Cardiac septum (tissue), 1 donor: ENCODE data around the gene TGFA. TPM values are rescaled to one million over a fixed set of nuclear protein-coding genes. Genes with fewer than 3 reads are reported as not detected.

ENCODE experiments used
- DNase-seq: peaks from one replicate; pipeline ENCODE4 v3.0.0-alpha.2; 2020; ENCODE audit warnings: low spot score
- intact Hi-C: fragments of 100-400 bp; cut with DNase I; formaldehyde crosslinking; loops from one replicate; pipeline ENCODE4 v1.14.0; 2022
- total RNA-seq: library from RNA; stranded (reverse); fragmentation: NEBNext Ultra II Directional; extraction: Animal tissue kit (Norgen Biotek cat#: 25700); gene quantifications from one replicate; pipeline ENCODE4 v1.2.1, GENCODE V29; 2021
- donor health status: DM: no; HTN: no; CAD: no.

The TGFA gene
- total RNA-seq, 1 donor from 2014 or later, result 0.73 TPM

GRCh38 chr2:70504750-70505149, 48.9 kb downstream of the TGFA start:
- intact Hi-C loops, result no loop called here
- no peak for DNase-seq

GRCh38 chr2:70503896-70504295, 49.7 kb downstream of the TGFA start:
- intact Hi-C loops, result no loop called here
- DNase-seq, result no peak

GRCh38 chr2:70501728-70502127, 51.9 kb downstream of the TGFA start:
- intact Hi-C loops, result no loop called here

GRCh38 chr2:70501215-70501614, 52.4 kb downstream of the TGFA start:
- DNase-seq, result no peak

More at GRCh38 chr2:70501728-70502127, 51.9 kb downstream of the TGFA start:
- no peak for DNase-seq

GRCh38 chr2:70499253-70499652, 54.4 kb downstream of the TGFA start:
- DNase-seq, result no peak
- intact Hi-C loops, result no loop called here

More at GRCh38 chr2:70501215-70501614, 52.4 kb downstream of the TGFA start:
- intact Hi-C loops, result no loop called here

- no peak for DNase-seq
- intact Hi-C loops, result no loop called here
Measured at GRCh38 chr2:70498528-70498927, 55.1 kb downstream of the TGFA start.

GRCh38 chr2:70498054-70498453, 55.6 kb downstream of the TGFA start:
- no peak for DNase-seq
- intact Hi-C loops, result no loop called here

GRCh38 chr2:70496819-70497218, 56.8 kb downstream of the TGFA start:
- DNase-seq, result no peak
- intact Hi-C loops, result no loop called here

GRCh38 chr2:70494293-70494886, 59.2 kb downstream of the TGFA start:
- DNase-seq, result no peak
- intact Hi-C loops, result no loop called here

GRCh38 chr2:70490381-70490780, 63.2 kb downstream of the TGFA start:
- no peak for DNase-seq

GRCh38 chr2:70489165-70489564, 64.5 kb downstream of the TGFA start:
- DNase-seq, result no peak
- intact Hi-C loops, result no loop called here

More at GRCh38 chr2:70490381-70490780, 63.2 kb downstream of the TGFA start:
- intact Hi-C loops, result no loop called here

- DNase-seq, result no peak
- intact Hi-C loops, result no loop called here
Measured at GRCh38 chr2:70484086-70484485, 69.5 kb downstream of the TGFA start.

- intact Hi-C loops, result no loop called here
- DNase-seq, result no peak
Measured at GRCh38 chr2:70482401-70482800, 71.2 kb downstream of the TGFA start.

- intact Hi-C loops, result no loop called here
- DNase-seq, result no peak
Measured at GRCh38 chr2:70480468-70480867, 73.2 kb downstream of the TGFA start.

GRCh38 chr2:70479816-70480215, 73.8 kb downstream of the TGFA start:
- intact Hi-C loops, result no loop called here
- DNase-seq, result no peak

- intact Hi-C loops, result no loop called here
Measured at GRCh38 chr2:70477441-70477844, 76.2 kb downstream of the TGFA start.

GRCh38 chr2:70475266-70475665, 78.4 kb downstream of the TGFA start:
- DNase-seq, result no peak
- intact Hi-C loops, result no loop called here

More at GRCh38 chr2:70477441-70477844, 76.2 kb downstream of the TGFA start:
- DNase-seq, result no peak

- DNase-seq, result no peak
- intact Hi-C loops, result no loop called here
Measured at GRCh38 chr2:70474256-70474848, 79.3 kb downstream of the TGFA start.

- intact Hi-C loops, result no loop called here
- DNase-seq, result no peak
Measured at GRCh38 chr2:70473101-70473722, 80.4 kb downstream of the TGFA start.

- no peak for DNase-seq
- intact Hi-C loops, result no loop called here
Measured at GRCh38 chr2:70472221-70472890, 81.3 kb downstream of the TGFA start.

- intact Hi-C loops, result no loop called here
- DNase-seq, result no peak
Measured at GRCh38 chr2:70471129-70471528, 82.5 kb downstream of the TGFA start.
